Measurements from ENCODE around the gene BAG2. TPM values are rescaled to one million over a fixed set of nuclear protein-coding genes. Genes with fewer than 3 reads are reported as not detected.

BAG2 gene
- total and polyA plus RNA-seq, 2 donors (not counting 1 experiment from before 2014, with no cell fraction given): 21.1 to 31.5 TPM

DNA sequence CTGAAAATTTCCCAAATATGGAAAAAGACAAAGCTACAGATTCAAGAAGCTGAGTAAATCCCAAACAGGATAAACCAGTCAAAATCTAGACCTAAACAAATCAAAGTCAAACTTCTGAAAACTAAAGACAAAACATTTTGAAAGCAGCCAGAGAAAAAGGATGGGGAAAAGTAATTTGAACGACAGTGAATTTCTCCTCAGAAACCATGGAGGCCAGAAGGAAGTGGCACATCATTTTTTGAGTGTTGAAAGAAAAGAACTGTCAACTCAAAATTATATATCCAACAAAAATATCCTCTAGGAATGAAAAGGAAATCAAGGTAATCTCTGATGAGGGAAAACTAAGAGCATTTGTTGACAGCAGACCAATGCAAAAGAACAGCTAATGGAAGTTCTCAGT is 43.1 kb downstream of the BAG2 start:
- Histone ChIP-seq H3K36me3 (ENCODE audit: control insufficient read depth, insufficient read depth, low read length) (no peaks in the 10 kb centered on the region), H3K9me3 (ENCODE audit: control insufficient read depth, insufficient read depth, low read depth, low read length) (no peaks in the 10 kb centered on the region), H3K9ac (ENCODE audit: insufficient read depth, low read length) (no peak overlapping the region), H3K4me2 (ENCODE audit: extremely low read depth, insufficient read depth, low read length) (no peak overlapping the region), H3K79me2 (ENCODE audit: control insufficient read depth, insufficient read depth, low read length) (peaks cover 96% of the 10 kb centered on the region), H3K4me1 (ENCODE audit: control insufficient read depth, extremely low read depth, insufficient read depth, low read length) (no peaks in the 10 kb centered on the region), H3K27ac (ENCODE audit: insufficient read depth, low read length) (no peak overlapping the region), H3K27me3 (ENCODE audit: control insufficient read depth, insufficient read depth, low read length) (no peaks in the 10 kb centered on the region), H4K20me1 (ENCODE audit: control insufficient read depth, extremely low read depth, insufficient read depth, low read length) (no peaks in the 10 kb centered on the region), H2AFZ (ENCODE audit: low read length) (no peak overlapping the region), H3K4me3 (replicated peaks in 1 of 4; ENCODE audit: control extremely low read depth in 1 of 4, insufficient read depth in 1 of 4, low read depth in 3 of 4, low read length in 4 of 4) (no peak overlapping the region)
- no peak for DNase-seq (ENCODE audit: low read depth in 2 of 2)
- no peak for TF ChIP-seq EZH2 (IDR thresholded peaks at IDR 0.05; ENCODE audit: low read length, missing control alignments)

DNA sequence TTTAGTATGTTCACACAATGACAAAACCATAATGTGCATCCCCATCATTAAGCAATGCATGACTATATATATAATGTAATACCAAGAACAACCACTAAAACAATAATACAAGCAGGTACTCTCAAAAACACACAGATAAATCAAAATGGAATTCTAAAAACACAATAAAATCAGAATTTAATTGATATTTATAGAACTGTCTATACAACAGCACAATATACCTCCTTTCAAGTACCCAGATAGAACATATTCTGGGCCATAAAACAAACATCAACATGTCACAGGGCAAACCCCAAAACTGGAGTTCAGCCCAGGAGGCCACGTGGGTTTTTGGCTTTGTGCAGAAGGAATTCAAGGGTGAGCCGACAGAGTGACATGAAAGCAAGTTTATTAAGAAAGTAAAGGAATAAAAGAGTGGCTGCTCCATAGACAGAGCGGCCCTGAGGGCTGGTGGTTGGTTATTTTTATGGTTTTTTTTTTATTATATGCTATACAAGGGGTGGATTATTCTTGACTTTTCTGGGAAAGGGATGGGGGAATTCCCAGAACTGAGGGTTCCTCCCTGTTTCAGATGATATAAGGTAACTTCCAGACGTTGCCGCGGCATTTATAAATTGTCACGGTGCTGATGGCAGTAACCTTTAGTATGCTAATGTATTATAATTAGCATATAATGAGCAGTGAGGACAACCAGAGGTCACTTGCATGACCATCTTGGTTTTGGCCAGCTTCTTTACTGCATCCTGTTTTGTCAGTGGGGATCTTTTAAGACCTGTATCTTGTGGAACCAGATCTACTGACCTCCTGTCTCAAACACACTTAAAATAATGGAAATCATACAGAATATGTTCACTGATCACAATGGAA is 44.3 kb downstream of the BAG2 start:
- H3K36me3 ChIP-seq (ENCODE audit: control insufficient read depth, insufficient read depth, low read length): no peaks in the 10 kb centered on the region
- no peaks in the 10 kb centered on the region for H4K20me1 ChIP-seq (ENCODE audit: control insufficient read depth, extremely low read depth, insufficient read depth, low read length)
- TF ChIP-seq, protein P1, sequence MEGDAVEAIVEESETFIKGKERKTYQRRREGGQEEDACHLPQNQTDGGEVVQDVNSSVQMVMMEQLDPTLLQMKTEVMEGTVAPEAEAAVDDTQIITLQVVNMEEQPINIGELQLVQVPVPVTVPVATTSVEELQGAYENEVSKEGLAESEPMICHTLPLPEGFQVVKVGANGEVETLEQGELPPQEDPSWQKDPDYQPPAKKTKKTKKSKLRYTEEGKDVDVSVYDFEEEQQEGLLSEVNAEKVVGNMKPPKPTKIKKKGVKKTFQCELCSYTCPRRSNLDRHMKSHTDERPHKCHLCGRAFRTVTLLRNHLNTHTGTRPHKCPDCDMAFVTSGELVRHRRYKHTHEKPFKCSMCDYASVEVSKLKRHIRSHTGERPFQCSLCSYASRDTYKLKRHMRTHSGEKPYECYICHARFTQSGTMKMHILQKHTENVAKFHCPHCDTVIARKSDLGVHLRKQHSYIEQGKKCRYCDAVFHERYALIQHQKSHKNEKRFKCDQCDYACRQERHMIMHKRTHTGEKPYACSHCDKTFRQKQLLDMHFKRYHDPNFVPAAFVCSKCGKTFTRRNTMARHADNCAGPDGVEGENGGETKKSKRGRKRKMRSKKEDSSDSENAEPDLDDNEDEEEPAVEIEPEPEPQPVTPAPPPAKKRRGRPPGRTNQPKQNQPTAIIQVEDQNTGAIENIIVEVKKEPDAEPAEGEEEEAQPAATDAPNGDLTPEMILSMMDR (conservative IDR thresholded peaks at IDR 0.05 in 1 of 2, IDR thresholded peaks at IDR 0.05 in 1 of 2; ENCODE audit: low read depth in 1 of 2, low read length in 2 of 2): peak; percentile 5 to 7
- no peak for TF ChIP-seq EZH2 (IDR thresholded peaks at IDR 0.05; ENCODE audit: low read length, missing control alignments)
- H3K27me3 ChIP-seq (ENCODE audit: control insufficient read depth, insufficient read depth, low read length): no peaks in the 10 kb centered on the region
- H3K4me2 ChIP-seq (ENCODE audit: extremely low read depth, insufficient read depth, low read length): peak overlapping the region; percentile 40
- H3K4me3 ChIP-seq (replicated peaks in 1 of 4; ENCODE audit: control extremely low read depth in 1 of 4, insufficient read depth in 1 of 4, low read depth in 3 of 4, low read length in 4 of 4): no peak overlapping the region
- H3K9me3 ChIP-seq (ENCODE audit: control insufficient read depth, insufficient read depth, low read depth, low read length): no peaks in the 10 kb centered on the region
- peak; percentile 81 to 83 for DNase-seq (ENCODE audit: low read depth in 2 of 2)
- no peak overlapping the region for H3K27ac ChIP-seq (ENCODE audit: insufficient read depth, low read length)
- H3K9ac ChIP-seq (ENCODE audit: insufficient read depth, low read length): no peak overlapping the region
- no peaks in the 10 kb centered on the region for H3K4me1 ChIP-seq (ENCODE audit: control insufficient read depth, extremely low read depth, insufficient read depth, low read length)
- no peak overlapping the region for H2AFZ ChIP-seq (ENCODE audit: low read length)
- H3K79me2 ChIP-seq (ENCODE audit: control insufficient read depth, insufficient read depth, low read length): peaks cover 94% of the 10 kb centered on the region

DNA sequence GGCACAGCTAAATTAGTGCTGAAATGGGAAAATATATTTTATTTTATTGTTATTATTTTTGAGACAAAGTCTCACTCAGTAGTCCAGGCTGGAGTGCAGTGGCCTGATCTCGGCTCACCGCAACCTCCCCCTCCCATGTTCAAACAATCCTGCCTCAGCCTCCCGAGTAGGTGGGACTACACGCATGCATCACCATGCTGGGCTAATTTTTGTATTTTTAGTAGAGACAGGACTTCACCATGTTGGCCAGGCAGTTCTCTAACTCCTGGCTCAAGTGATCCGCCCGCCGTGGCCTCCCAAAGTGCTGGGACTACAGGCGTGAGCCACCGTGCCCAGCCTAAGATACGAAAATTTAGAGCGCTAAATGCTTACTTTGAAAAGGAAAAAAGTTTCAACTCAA is 45.1 kb downstream of the BAG2 start:
- no peak overlapping the region for H3K4me3 ChIP-seq (replicated peaks in 1 of 4; ENCODE audit: control extremely low read depth in 1 of 4, insufficient read depth in 1 of 4, low read depth in 3 of 4, low read length in 4 of 4)
- H4K20me1 ChIP-seq (ENCODE audit: control insufficient read depth, extremely low read depth, insufficient read depth, low read length): no peaks in the 10 kb centered on the region
- no peak for DNase-seq (ENCODE audit: low read depth in 2 of 2)
- H3K27me3 ChIP-seq (ENCODE audit: control insufficient read depth, insufficient read depth, low read length): no peaks in the 10 kb centered on the region
- H3K4me2 ChIP-seq (ENCODE audit: extremely low read depth, insufficient read depth, low read length): no peak overlapping the region
- no peak for TF ChIP-seq EZH2 (IDR thresholded peaks at IDR 0.05; ENCODE audit: low read length, missing control alignments)
- TF ChIP-seq, protein P1 (conservative IDR thresholded peaks at IDR 0.05 in 1 of 2, IDR thresholded peaks at IDR 0.05 in 1 of 2; ENCODE audit: low read depth in 1 of 2, low read length in 2 of 2): no peak
- no peak overlapping the region for H2AFZ ChIP-seq (ENCODE audit: low read length)
- peaks cover 89% of the 10 kb centered on the region for H3K79me2 ChIP-seq (ENCODE audit: control insufficient read depth, insufficient read depth, low read length)
- H3K27ac ChIP-seq (ENCODE audit: insufficient read depth, low read length): no peak overlapping the region
- H3K9ac ChIP-seq (ENCODE audit: insufficient read depth, low read length): no peak overlapping the region
- no peaks in the 10 kb centered on the region for H3K9me3 ChIP-seq (ENCODE audit: control insufficient read depth, insufficient read depth, low read depth, low read length)
- no peaks in the 10 kb centered on the region for H3K36me3 ChIP-seq (ENCODE audit: control insufficient read depth, insufficient read depth, low read length)
- no peaks in the 10 kb centered on the region for H3K4me1 ChIP-seq (ENCODE audit: control insufficient read depth, extremely low read depth, insufficient read depth, low read length)

Measured in fibroblast of lung (primary cell).